ENCODE data around the gene RRBP1. TPM values are rescaled to one million over a fixed set of nuclear protein-coding genes. Genes with fewer than 3 reads are reported as not detected.

Gene RRBP1
- total and polyA plus RNA-seq, 2 experiments from 2014 or later = 193 to 242 TPM

DNA sequence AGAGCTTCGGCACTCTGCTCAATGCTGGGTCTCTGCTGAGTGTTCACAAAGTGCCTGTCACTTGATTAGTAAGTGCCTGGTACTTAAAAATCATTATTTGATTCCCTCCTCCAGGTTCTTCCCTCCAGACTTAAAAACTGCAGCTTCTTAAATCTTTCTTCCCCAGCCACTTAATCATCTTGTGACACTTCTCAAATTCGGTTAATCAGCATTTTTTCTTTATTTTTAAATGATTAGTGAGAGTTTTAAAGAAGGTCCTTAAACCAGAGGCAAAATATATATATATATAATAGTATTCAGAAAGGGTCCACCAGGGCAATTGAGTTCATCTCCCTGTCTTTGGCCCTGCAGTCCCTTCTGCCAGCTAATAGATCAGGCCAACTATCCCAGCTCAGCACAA lies 9.7 kb upstream of the RRBP1 start:
- Histone ChIP-seq H3K9me2 (replicated peaks; ENCODE audit: insufficient read depth) (no peaks in the 10 kb centered on the region), H2AFZ (no peak overlapping the region), H3K79me2 (no peaks in the 10 kb centered on the region), H3K27me3 (no peaks in the 10 kb centered on the region), H3K27ac (no peak overlapping the region), H4K20me1 (ENCODE audit: insufficient read depth, poor library complexity, severe bottlenecking) (no peaks in the 10 kb centered on the region), H3K4me1 (ENCODE audit: insufficient read depth) (no peaks in the 10 kb centered on the region), H3K9me3 (ENCODE audit: low read depth) (no peaks in the 10 kb centered on the region), H3K4me3 (no peak overlapping the region), H3K4me2 (no peak overlapping the region), H3K36me3 (replicated peaks; ENCODE audit: insufficient read depth, low read depth) (no peaks in the 10 kb centered on the region)
- TF ChIP-seq EZH2 (IDR thresholded peaks at IDR 0.05; ENCODE audit: borderline replicate concordance) (no peak), EZH2phosphoT487 (IDR thresholded peaks at IDR 0.05; ENCODE audit: low read depth, severe bottlenecking, unreplicated experiment) (no peak), CTCF (IDR thresholded peaks at IDR 0.05; ENCODE audit: poor library complexity) (no peak)
- 93% methylated on average over 2 of the region's 2 CpGs for WGBS (ENCODE audit: low lambda C conversion rate, missing lambda C conversion rate)
- no peak for DNase-seq (ENCODE audit: low spot score)

DNA sequence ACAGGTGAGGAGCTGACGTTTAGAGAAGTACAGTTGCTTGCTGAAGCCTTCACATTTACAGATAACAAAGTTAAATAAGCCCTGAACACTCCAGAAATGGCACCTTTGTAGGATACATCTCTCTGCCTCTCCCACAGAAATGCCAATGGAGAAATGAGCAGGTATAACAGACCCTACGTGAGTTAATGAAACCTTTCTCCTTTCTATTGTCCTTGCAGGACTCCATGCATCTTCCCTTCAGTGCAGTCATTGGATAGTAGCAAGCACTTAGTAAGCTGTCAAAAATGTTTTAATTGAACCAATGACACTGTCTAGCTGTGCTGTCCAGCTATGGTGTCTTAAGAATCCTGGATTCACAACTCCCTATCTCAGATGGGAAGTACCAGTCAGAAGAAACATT lies 8.1 kb upstream of the RRBP1 start:
- Histone ChIP-seq H3K4me1 (ENCODE audit: insufficient read depth) (no peaks in the 10 kb centered on the region), H3K9me2 (replicated peaks; ENCODE audit: insufficient read depth) (no peaks in the 10 kb centered on the region), H3K27me3 (no peaks in the 10 kb centered on the region), H3K79me2 (no peaks in the 10 kb centered on the region), H3K36me3 (replicated peaks; ENCODE audit: insufficient read depth, low read depth) (no peaks in the 10 kb centered on the region), H3K4me3 (no peak overlapping the region), H3K27ac (no peak overlapping the region), H2AFZ (no peak overlapping the region), H3K9me3 (ENCODE audit: low read depth) (no peaks in the 10 kb centered on the region), H4K20me1 (ENCODE audit: insufficient read depth, poor library complexity, severe bottlenecking) (no peaks in the 10 kb centered on the region), H3K4me2 (no peak overlapping the region)
- no peak for TF ChIP-seq EZH2 (IDR thresholded peaks at IDR 0.05; ENCODE audit: borderline replicate concordance)
- no peak for TF ChIP-seq EZH2phosphoT487 (IDR thresholded peaks at IDR 0.05; ENCODE audit: low read depth, severe bottlenecking, unreplicated experiment)
- no peak for TF ChIP-seq CTCF (IDR thresholded peaks at IDR 0.05; ENCODE audit: poor library complexity)
- no peak for DNase-seq (ENCODE audit: low spot score)
- 74% methylated on average over 2 of the region's 2 CpGs for WGBS (ENCODE audit: low lambda C conversion rate, missing lambda C conversion rate)

DNA sequence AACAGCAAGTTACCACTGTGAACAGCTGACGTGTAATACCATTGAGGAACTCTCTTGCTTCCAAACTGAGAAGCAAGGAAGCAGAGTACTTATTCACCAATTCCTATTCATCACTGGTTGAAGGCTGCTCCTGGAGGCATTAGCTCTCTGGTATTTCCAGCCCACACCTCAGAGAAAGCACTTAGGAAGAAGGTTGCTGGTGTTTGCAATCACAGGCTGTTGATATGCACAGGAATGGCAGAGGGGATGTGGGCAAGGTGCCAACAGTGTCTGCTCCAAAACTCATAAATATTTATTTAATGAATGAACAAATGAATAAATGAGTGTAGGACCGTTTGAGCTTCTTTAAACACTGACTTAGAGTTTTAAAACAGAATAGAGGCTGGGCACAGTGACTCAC lies 6.9 kb upstream of the RRBP1 start:
- Histone ChIP-seq H2AFZ (no peak overlapping the region), H3K27ac (no peak overlapping the region)
- no peak for DNase-seq (ENCODE audit: low spot score)

More for the DNA sequence above, 6.9 kb upstream of the RRBP1 start:
- Histone ChIP-seq H3K9me3 (ENCODE audit: low read depth) (no peaks in the 10 kb centered on the region), H3K4me3 (no peak overlapping the region), H3K9me2 (replicated peaks; ENCODE audit: insufficient read depth) (no peaks in the 10 kb centered on the region), H3K4me1 (ENCODE audit: insufficient read depth) (peaks cover 7% of the 10 kb centered on the region), H3K79me2 (no peaks in the 10 kb centered on the region), H3K27me3 (no peaks in the 10 kb centered on the region), H4K20me1 (ENCODE audit: insufficient read depth, poor library complexity, severe bottlenecking) (no peaks in the 10 kb centered on the region), H3K36me3 (replicated peaks; ENCODE audit: insufficient read depth, low read depth) (no peaks in the 10 kb centered on the region), H3K4me2 (no peak overlapping the region)
- no peak for TF ChIP-seq CTCF (IDR thresholded peaks at IDR 0.05; ENCODE audit: poor library complexity)
- 41% methylated on average over 2 of the region's 2 CpGs for WGBS (ENCODE audit: low lambda C conversion rate, missing lambda C conversion rate)

All from hepatocyte (in vitro differentiated cells).